Measurements from ENCODE around the gene STKLD1.
"Not testable (repeated sequence)": the region's sequence is repeated elsewhere in the genome, so short reads cannot be mapped to it uniquely, and the experiment has no call there.

The STKLD1 gene

GRCh38 chr9:133375724-133376654, at the start of gene STKLD1, which contains the start of gene SURF4:
Gene STKLD1 (plus strand): TSS chr9:133376366. CDS start chr9:133376474, 108 bp downstream.
Gene SURF4 (minus strand): TSS chr9:133376060. CDS start chr9:133375969, 91 bp downstream.
- Histone ChIP-seq H3K27me3 (no peaks in the 10 kb centered on the region), H3K36me3 (peaks cover 7% of the 10 kb centered on the region), H3K27ac (peak within 1 kb of the TSS; percentile 95), H3K4me3 (ENCODE audit: low read depth in 1 of 2, low read length in 1 of 2) (peak within 1 kb of the TSS; percentile 75 to 89), H3K4me1 (ENCODE audit: control insufficient read depth in 1 of 2, insufficient read depth in 1 of 2, low read depth in 1 of 2, low read length in 1 of 2) (peaks cover 41 to 46% of the 10 kb centered on the region in 2 experiments), H3K9me3 (no peaks in the 10 kb centered on the region)
- peak; percentile 73 for TF ChIP-seq CTCF (IDR thresholded peaks at IDR 0.05)

GRCh38 chr9:133327021-133327420, 49.1 kb upstream of the STKLD1 start:
- not testable (repeated sequence) for H3K4me3 ChIP-seq (ENCODE audit: low read depth in 1 of 2, low read length in 1 of 2); H3K4me1 ChIP-seq (ENCODE audit: control insufficient read depth in 1 of 2, insufficient read depth in 1 of 2, low read depth in 1 of 2, low read length in 1 of 2); H3K9me3 ChIP-seq; H3K27ac ChIP-seq
- Histone ChIP-seq H3K27me3 (peaks cover 12% of the 10 kb centered on the region), H3K36me3 (peaks cover 21% of the 10 kb centered on the region)

GRCh38 chr9:133327834-133328484, 48.2 kb upstream of the STKLD1 start:
- H3K27ac ChIP-seq, result no peak overlapping the region
- no peaks in the 10 kb centered on the region for H3K9me3 ChIP-seq
- no peak for TF ChIP-seq CTCF (IDR thresholded peaks at IDR 0.05)
- H3K27me3 ChIP-seq, result peaks cover 5% of the 10 kb centered on the region
- peaks cover 30% of the 10 kb centered on the region for H3K36me3 ChIP-seq
- no peak overlapping the region for H3K4me3 ChIP-seq (ENCODE audit: low read depth in 1 of 2, low read length in 1 of 2)
- peaks cover 0 to 3% of the 10 kb centered on the region in 2 experiments for H3K4me1 ChIP-seq (ENCODE audit: control insufficient read depth in 1 of 2, insufficient read depth in 1 of 2, low read depth in 1 of 2, low read length in 1 of 2)

- H3K27me3 ChIP-seq; H3K4me3 ChIP-seq (ENCODE audit: low read depth in 1 of 2, low read length in 1 of 2); H3K9me3 ChIP-seq; H3K4me1 ChIP-seq (ENCODE audit: control insufficient read depth in 1 of 2, insufficient read depth in 1 of 2, low read depth in 1 of 2, low read length in 1 of 2): not testable (repeated sequence)
- H3K36me3 ChIP-seq, result peaks cover 46% of the 10 kb centered on the region
- H3K27ac ChIP-seq, result peak overlapping the region; percentile 8
Measured at GRCh38 chr9:133329306-133330156, 46.6 kb upstream of the STKLD1 start.

- no peak for TF ChIP-seq CTCF (IDR thresholded peaks at IDR 0.05)
- Histone ChIP-seq H3K27me3 (no peaks in the 10 kb centered on the region), H3K9me3 (no peaks in the 10 kb centered on the region), H3K4me3 (ENCODE audit: low read depth in 1 of 2, low read length in 1 of 2) (no peak overlapping the region), H3K36me3 (peaks cover 49% of the 10 kb centered on the region), H3K4me1 (ENCODE audit: control insufficient read depth in 1 of 2, insufficient read depth in 1 of 2, low read depth in 1 of 2, low read length in 1 of 2) (peaks cover 17 to 20% of the 10 kb centered on the region in 2 experiments), H3K27ac (no peak overlapping the region)
Measured at GRCh38 chr9:133331221-133331620, 44.9 kb upstream of the STKLD1 start.

All from neutrophil (primary cell).